Superior temporal gyrus (tissue), 1 donor: Measurements from ENCODE around the gene PPP1R9B.

Experiments
- DNase-seq: peaks from one replicate; pipeline ENCODE4 v3.0.0-alpha.2; 2016; ENCODE audit errors: extremely low spot score

PPP1R9B gene

GRCh38 chr17:50187751-50188530, 37.5 kb upstream of the PPP1R9B start:
- no peak for DNase-seq

DNA sequence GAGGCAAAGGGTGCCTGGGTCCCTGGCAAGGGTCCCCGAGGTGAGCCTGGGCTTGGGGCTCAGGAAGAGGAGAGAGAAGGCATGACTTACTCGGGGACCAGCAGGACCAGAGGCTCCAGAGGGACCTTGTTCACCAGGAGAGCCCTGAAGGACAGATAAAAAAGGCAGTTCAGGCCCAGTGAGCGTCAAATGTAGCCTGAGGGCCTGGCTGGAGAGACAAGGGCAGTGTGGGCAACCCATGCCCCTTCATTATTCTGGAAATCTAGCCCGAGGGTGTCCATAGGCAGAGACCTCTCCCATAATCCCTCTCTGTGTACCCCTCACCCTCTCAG, 36.9 kb upstream of the PPP1R9B start:
- no peak for DNase-seq

DNA sequence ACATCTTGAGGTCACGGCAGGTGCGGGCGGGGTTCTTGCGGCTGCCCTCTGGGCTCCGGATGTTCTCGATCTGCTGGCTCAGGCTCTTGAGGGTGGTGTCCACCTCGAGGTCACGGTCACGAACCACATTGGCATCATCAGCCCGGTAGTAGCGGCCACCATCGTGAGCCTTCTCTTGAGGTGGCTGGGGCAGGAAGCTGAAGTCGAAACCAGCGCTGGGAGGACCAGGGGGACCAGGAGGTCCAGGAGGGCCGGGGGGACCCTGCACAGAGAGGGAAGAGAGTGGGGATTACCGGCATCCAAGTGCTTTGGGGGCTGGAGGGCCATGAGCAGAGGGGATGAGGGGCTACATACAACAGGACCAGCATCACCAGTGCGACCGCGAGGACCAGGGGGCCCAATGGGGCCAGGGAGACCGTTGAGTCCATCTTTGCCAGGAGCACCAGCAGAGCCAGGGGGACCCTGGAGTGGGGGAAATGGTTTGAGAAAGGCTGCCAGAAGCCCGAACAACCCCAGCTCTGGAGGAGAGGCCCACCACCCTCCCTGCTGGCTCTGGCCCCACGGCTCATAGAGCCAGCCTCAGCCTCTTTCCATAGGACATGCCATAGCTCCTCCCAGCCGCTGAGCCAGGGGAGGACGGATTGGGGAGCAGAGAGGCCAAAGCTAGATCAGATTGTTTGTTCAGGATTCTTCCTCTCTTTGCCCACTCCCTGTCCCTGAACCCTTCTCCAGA, 36.4 kb upstream of the PPP1R9B start:
- no peak for DNase-seq

GRCh38 chr17:50185631-50186471, 35.4 kb upstream of the PPP1R9B start:
- DNase-seq, result no peak

DNA sequence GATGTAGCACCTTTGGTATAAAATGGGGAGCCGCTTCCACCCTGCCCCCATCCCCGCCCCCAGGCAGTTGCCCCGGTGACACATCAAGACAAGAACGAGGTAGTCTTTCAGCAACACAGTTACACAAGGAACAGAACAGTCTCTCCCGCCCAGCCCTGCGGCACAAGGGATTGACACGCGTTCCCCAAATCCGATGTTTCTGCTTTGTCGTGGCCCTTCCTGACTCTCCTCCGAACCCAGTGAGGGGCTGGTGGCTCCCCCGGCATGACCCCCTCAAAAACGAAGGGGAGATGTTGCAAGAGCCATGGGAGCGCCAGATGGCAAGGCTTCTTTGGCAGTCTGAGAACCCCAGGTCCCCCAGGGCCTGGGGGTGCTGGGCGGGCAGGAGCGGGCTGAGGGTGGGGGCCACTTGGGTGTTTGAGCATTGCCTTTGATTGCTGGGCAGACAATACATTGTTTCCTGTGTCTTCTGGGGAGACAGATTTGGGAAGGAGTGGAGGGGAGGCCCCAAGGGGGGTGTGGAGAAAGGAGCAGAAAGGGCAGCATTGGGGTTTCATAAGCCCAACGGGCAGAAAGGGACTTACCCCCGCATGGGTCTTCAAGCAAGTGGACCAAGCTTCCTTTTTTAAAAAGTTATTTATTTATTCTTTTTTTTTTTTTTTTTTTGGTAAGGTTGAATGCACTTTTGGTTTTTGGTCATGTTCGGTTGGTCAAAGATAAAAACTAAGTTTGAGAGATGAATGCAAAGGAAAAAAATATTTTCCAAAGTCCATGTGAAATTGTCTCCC, 34.3 kb upstream of the PPP1R9B start:
- DNase-seq, result no peak

GRCh38 chr17:50184064-50184463, 33.6 kb upstream of the PPP1R9B start:
- DNase-seq, result no peak

GRCh38 chr17:50183421-50183994, 33.0 kb upstream of the PPP1R9B start:
- DNase-seq, result no peak

DNA sequence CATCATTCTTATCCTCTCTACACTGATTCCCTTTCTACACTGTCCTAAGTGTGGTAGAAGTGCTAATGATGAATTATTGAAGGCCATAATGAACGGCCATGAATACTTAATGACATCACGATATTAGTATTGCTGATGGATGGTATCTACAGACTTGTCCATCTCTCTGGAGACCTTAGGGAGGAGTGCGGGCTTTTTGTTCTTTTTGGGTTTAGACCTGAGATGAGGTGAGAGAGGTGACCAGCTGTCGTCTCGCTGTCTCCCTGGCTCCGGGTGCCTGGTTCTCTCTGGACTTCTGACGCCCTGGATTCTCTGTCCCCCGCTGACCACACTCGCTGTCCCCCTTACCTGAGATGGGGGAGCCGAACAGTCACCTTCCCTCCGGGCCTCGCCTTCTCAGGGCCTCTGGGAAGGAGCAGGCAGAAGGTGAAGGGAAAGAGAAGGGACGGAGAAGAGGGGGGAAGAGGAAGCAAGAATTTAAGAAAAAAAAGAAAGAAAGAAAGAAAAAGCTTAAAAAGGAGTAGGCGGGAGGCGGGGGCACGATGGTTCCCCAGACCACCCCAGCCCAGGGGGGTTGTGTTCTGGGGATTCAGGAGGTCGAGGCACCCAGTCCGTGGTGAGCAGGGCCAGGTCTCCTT, 32.4 kb upstream of the PPP1R9B start:
- no peak for DNase-seq

GRCh38 chr17:50181591-50182560, 31.4 kb upstream of the PPP1R9B start:
- no peak for DNase-seq

DNA sequence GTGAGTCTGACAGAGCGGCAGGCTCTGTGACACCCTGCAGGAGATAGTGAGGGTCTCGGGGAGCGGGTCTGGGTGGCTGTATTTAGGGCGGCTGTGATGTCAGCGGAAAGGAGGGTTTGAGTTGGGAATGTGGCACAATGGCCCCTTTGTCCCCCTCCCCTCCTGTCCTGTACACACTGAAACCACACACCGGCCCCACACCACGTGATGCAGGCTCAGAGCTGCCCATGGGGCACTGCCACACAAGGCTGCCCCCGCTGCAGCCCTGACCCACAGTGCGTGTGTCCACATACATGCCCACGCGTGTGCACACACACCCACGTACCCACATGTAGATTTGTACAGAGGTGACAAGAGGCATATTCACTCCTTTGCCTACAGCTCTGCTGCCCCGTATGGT, 30.7 kb upstream of the PPP1R9B start:
- peak; percentile 73 for DNase-seq

- DNase-seq, result no peak
Measured at GRCh38 chr17:50180620-50181019, 30.1 kb upstream of the PPP1R9B start.

DNA sequence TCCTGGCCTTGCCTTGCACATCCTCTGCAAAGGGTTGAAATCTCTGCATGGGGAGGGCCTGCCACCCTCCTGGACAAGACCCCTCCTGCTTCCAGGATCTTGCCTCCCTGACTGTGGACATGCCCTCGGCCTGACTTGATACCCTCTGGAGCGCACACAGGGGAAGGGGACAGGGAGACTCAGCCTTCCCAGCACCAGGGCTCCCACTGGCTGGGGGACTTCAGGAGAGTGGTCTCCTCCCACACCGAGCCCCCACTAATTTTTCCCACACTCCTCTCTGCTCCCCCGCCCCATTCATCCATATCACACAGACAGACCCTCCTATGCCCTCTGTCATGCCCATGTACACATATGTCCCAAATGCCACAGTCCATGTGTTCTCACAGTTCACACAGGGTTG, 29.6 kb upstream of the PPP1R9B start:
- no peak for DNase-seq

- no peak for DNase-seq
Measured at GRCh38 chr17:50177983-50178834, 27.7 kb upstream of the PPP1R9B start.

DNA sequence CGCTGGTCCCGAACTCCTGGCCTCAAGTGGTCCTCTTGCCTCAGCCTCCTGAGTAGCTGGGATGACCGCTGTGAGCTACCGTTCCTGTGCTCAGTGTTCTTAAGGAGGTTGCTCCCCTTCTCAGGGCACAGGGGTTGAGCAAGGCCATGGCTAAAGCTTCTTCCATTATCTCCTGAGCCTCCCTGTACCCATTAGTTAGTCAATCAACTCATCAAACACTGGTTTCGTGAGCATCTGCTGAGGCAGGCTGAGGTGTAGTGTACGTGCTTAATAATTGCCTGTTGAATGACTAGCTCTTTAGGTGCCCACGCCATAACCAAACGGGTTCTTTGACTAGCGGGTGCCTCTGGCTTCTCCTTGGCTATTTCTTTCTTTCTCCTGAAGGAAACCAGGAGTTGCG, 27.0 kb upstream of the PPP1R9B start:
- DNase-seq, result no peak

- no peak for DNase-seq
Measured at GRCh38 chr17:50176559-50177357, 26.3 kb upstream of the PPP1R9B start.

- no peak for DNase-seq
Measured at GRCh38 chr17:50175035-50175807, 24.7 kb upstream of the PPP1R9B start.

- DNase-seq, result no peak
Measured at GRCh38 chr17:50174444-50174843, 24.0 kb upstream of the PPP1R9B start.
